CMK (cell line): ENCODE measurements around the gene NOS3.

Experiments used
- DNase-seq: peaks from one replicate; pipeline ENCODE4 v3.0.0-alpha.2; 2010; ENCODE audit warnings: low read depth

The NOS3 gene

DNA sequence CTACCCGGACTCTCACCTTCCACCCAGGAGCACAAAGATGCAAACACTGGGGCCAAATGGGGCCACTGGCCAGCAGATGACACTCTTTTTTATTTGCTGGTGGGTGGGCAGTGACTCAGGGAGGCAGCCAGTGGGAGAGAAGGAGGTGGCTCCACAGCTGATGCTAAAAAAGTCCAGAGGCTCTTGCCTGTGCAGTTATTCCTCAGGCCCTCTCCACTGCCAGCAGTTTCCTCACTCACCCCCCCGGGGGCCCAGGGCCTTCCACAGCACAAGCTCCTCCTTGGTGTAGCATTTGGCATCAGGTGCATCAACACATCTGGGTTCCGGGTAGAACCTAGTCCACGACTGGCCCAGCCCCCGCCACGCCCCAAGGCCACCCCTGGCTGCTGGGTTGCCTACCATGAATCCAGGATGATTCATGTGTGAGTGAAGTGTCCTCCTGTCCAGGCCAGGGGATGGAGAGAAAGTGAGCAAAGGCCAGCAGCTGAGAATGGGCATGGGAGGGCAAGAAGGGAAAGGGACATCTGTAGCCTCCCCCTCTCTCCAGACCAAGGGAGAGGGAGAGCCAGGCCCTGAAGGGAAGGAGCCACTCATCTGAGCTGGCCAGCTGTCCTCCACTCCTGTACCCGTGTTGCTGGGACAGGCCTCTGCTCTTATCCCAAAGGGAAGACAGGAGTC is 11.0 kb upstream of the NOS3 start:
- no peak for DNase-seq

DNA sequence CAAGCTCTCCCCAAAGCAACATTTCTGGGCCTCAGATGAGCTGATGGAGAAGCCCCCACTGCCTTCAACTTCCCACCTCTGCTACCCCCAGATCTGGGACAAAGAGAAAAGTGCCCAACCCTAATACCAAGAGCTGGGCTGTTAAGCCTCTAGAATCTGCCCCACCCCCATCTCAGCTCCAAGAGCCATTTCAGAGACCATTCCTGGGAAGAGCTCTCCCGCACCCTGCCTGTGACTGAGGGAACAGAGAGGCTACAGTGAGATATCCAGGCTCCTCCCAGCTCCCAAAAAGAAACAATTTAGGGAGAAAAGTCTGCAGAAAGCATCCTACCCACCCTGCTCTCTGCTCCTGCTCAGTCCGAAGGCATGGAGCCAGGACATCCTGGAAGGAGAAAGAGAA is 10.2 kb upstream of the NOS3 start:
- DNase-seq = no peak

DNA sequence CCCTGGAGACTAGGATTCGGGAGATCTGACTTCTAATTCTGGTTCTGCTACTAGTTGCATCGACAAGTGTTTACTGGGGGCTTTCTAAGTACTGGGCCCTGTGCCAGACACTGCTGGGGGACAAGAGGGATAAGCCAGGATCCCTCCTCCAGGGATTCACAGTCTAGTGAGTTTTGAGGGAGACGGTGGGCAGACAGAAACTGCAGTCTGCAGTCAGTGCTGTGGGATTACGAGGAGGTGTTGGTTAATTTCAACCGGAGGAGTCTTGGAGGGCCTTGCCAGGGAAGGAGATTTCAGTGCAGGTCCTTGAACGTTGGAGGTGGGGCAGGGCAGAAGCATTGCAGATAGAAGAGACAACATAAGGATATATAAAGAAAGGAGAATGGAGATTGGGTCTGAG is 9.2 kb upstream of the NOS3 start:
- DNase-seq = no peak

DNA sequence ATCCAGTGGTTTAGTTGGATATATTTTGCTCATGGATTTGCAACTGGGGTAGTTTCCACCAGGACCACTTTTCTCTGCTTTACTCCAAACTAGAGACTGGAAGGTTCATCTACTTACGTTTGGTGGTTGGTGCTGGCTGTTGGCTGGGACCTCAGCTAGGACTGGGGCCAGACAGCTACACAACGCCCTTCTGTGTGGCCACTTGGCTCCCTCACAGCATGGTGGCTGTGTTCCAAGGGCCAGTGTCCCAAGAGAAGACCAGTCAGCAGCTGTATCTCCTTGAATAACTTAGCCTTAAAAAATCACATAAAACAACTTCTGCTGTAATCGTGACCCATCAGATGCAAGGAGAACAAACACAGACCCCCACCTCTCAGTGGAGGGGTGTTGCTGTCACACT is 8.5 kb upstream of the NOS3 start:
- no peak for DNase-seq

DNA sequence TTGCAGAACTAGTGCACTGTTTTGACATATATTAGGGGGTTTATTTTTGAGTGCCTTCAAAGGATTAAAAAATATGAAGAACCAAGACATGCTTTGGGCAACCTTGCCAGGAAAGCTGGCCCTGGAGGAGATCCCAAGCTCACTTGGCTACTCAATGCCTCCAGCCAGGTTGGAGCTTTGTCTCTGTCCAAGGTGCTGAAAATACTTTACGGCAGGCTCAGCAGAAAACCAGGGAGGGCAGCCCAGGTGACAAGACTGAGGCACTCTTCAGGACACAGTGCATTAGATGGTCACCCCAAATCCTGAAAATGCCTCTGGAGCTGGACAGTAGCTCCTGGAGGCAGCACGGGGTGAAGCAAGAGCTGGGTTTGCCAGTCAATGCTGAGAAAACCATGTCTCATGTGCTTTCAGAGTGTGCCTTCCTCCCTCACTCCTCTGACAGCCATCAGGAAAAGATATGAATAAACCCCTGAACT is 6.9 kb upstream of the NOS3 start:
- no peak for DNase-seq

DNA sequence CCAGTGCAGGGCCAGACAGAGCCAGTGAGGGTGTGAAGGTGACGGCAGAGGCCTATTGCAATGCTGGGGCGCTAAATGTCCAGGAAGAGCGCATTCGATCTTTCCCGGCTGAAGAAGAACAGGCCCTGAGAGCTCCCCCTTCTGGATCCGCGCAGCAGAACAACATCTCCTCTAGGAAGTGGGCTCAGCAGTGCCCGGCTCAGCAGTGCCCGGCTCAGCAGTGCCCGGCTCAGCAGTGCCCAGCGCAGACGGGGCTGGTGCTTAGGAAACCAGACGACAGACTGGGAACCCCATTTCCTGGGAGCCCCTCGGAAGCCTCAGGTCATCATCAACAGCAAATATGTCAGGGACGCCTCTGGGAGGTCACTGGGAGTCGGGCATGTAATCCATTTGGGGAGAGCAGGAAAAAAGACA is 4.7 kb upstream of the NOS3 start:
- no peak for DNase-seq

DNA sequence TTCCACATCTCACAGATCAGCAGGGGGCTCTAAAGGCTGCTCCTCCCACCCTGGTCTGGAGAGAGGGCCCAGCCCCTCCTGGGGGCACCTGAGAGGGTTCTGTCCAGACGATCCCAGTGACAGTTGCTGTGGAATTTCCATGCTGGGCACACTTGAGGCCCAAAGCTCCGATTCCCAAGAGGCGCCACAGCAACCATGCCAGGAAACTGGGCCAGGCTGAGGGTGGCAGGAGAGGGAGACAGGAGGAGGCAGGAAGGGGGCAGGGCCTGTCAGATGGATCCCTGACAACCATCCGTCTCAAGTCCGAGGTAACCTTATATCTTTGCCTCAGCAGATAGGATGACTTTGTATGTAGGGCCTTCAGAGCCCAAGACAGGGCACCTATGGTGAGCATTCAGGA is 4.3 kb upstream of the NOS3 start:
- DNase-seq = no peak

DNA sequence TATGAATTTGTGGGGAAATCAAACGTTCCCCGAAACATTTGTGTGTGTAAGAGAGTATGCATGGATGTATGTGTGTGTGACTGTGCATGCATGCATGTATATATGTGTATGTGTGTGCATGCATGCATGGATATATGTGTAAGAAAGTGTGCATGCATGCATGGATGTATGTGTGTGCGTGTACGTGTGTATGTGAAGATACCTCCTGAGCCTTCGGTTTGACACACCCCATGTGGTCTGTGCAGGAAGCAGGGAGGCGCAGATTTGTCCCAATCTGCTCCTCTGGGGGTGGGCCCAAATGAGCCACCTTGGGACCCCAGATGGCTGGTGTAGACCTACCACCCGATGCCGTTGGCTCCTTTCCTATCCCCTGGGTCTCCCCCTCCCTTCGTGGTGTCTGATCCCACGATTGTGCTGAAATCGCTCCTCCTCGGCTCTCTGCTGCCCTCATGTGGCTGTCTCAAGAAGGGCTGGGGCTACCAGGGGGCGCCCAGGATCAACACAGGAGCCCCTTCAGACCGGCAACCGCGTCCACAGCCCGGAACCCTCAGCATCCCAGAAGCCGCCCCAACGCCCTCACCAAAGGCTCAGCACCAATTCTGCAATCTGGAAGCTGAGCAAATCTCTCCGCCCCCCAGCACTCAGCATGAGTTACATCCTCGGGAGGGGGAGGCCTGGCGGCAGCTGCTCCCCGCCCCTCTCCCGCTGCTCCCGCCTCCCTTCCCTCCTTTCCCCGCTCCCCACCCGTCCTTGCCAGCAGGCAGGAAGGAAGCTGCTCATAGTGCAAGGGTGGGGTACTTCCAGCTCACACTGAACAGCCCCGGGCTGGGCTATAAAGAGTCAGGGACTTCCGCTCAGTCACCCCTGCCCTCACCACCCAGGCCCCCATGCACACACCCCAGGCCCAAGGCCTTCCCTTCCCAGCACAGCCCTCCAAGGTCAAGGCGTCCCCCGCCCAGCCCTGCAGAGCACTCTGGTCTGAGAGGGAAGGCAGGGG is 2.3 kb upstream of the NOS3 start:
- no peak for DNase-seq

DNA sequence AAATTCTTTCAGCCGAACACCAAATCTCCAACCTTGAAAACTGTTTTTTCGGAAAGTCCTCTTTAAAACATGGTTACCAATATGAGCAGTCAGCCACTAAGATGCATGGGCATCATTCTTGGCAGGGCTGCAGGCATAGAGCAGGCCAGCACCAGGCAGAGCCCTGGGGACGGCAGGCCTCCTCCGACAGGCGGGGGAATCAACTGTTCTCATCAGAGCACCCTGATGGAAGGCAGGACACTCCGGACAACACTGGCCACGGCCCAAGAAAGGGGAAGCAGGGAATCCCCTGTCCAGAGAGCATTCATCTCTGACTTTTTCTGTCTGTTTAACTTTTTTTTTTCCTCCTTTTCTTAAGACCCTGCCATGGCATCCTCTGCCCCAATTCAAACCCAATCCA is 1.4 kb upstream of the NOS3 start:
- no peak for DNase-seq

DNA sequence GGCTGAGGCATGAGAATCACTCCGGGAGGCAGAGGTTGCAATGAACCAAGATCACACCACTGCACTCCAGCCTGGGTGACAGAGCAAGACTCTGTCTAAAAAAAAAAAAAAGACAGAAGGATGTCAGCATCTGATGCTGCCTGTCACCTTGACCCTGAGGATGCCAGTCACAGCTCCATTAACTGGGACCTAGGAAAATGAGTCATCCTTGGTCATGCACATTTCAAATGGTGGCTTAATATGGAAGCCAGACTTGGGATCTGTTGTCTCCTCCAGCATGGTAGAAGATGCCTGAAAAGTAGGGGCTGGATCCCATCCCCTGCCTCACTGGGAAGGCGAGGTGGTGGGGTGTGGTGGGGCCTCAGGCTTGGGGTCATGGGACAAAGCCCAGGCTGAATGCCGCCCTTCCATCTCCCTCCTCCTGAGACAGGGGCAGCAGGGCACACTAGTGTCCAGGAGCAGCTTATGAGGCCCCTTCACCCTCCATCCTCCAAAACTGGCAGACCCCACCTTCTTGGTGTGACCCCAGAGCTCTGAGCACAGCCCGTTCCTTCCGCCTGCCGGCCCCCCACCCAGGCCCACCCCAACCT is 1.3 kb downstream of the NOS3 start:
- no peak for DNase-seq

DNA sequence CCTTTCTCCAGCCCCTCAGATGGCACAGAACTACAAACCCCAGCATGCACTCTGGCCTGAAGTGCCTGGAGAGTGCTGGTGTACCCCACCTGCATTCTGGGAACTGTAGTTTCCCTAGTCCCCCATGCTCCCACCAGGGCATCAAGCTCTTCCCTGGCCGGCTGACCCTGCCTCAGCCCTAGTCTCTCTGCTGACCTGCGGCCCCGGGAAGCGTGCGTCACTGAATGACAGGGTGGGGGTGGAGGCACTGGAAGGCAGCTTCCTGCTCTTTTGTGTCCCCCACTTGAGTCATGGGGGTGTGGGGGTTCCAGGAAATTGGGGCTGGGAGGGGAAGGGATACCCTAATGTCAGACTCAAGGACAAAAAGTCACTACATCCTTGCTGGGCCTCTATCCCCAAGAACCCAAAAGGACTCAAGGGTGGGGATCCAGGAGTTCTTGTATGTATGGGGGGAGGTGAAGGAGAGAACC is 2.1 kb downstream of the NOS3 start:
- DNase-seq = no peak

DNA sequence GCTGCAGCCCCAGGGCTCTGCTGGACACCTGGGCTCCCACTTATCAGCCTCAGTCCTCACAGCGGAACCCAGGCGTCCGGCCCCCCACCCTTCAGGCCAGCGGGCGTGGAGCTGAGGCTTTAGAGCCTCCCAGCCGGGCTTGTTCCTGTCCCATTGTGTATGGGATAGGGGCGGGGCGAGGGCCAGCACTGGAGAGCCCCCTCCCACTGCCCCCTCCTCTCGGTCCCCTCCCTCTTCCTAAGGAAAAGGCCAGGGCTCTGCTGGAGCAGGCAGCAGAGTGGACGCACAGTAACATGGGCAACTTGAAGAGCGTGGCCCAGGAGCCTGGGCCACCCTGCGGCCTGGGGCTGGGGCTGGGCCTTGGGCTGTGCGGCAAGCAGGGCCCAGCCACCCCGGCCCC is 2.7 kb downstream of the NOS3 start:
- no peak for DNase-seq

DNA sequence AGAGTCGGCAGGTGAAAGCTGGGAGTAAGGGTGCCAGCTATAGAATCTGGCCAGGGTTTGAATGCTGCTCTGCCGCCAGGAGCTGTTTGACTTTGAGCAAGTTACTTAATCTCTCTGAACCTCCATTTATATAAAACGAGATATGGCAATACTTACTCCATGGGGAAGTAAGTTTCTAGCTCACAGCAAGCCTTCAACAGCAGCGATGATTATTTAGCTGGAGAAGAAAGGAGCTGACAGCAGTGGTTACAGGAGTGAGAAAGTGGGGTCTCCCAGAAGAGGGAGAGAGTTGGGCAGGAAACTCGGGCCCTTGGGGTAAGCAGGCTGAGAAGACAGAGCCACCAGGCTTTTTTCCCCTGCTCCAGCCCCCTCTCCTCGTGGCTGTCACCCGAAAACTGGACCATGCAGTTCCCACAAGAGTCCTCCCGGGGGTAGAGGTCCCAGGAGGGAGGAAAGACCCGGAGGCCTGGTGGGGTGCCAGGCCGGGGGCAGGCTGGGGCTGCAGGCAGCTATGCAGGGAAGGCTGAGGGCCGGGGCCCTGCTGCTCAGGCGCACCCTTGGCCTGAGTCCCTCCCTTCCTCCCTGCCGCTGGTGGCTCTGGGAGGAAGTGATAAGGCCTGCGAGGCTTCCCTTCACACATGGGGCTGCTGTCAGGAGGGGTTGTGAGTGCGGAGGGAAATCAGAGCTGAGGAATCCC is 3.5 kb downstream of the NOS3 start:
- peak; percentile 76 for DNase-seq

DNA sequence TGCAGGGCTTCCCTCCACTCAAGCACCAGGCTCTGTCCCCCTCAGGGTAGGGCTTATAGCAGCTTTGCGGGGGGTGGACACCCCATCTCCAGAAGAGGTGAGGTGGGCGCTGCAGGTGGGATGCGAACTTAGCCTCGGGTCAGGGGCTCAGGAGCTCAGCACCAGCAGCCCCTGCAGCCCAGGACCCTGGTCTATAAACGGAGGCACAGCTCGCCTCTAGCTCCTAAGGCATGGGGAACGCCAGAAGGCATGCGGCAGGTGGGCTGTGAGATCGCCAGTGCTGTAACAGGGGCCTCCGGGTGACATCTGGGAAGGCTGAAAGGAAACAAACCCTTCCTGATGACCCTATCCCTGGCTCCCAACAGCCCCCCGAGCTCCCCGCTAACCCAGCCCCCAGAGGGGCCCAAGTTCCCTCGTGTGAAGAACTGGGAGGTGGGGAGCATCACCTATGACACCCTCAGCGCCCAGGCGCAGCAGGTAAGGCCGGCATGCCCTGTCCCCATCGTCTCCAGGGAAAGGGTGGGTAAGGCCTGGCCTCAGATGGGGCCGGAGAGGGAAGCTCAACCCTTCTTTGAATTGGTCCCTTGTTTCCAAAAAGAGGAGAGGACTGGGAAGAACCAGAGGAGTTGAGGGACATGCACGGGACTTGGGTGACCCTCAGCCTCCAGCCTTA is 4.2 kb downstream of the NOS3 start:
- DNase-seq = no peak

DNA sequence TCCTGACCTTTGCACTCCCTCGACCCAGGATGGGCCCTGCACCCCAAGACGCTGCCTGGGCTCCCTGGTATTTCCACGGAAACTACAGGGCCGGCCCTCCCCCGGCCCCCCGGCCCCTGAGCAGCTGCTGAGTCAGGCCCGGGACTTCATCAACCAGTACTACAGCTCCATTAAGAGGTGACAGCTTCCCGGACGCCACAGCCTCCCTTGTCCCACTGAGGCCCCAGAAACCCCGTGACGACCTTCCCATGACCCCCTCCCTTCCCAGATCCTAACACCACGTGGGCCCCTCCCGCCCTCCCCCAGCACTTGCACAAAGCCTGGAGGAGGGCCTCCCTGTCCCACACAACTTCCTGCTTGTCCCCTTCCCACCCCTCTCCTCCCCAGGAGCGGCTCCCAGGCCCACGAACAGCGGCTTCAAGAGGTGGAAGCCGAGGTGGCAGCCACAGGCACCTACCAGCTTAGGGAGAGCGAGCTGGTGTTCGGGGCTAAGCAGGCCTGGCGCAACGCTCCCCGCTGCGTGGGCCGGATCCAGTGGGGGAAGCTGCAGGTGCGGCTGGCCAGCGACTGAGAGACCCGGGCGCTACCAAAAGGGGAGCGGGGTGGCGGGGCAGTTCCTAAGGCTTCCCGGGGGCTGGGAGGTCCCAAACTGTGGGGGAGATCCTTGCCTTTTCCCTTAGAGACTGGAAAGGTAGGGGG is 5.7 kb downstream of the NOS3 start:
- no peak for DNase-seq

DNA sequence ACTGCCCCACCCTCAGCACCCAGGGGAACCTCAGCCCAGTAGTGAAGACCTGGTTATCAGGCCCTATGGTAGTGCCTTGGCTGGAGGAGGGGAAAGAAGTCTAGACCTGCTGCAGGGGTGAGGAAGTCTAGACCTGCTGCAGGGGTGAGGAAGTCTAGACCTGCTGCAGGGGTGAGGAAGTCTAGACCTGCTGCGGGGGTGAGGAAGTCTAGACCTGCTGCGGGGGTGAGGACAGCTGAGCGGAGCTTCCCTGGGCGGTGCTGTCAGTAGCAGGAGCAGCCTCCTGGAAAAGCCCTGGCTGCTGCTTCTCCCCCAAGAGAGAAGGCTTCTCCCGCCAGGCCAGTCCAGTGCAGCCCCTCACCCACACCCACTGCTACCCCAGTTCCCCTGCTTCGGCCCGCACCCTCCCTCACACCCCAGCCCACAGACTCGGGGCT is 6.3 kb downstream of the NOS3 start:
- no peak for DNase-seq

DNA sequence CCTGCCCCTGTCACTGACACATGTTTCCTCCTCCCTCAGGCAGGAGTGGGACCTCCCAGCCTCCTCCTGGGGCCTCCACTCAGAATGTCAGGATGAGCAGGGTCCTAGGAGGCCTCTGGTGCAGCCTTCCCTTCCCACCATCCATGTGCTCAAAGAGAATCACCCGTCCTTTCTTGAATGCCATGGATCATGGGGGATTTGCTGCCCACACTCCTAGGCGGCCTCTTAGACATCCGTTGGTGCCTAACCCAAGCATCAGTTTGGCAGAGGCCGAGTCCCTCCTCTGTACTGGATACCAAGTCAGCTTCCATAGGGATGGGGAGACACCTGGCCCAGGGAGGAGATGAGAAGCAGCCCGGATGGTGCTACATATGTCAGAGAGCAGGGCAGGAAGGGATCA is 7.0 kb downstream of the NOS3 start:
- DNase-seq = no peak

DNA sequence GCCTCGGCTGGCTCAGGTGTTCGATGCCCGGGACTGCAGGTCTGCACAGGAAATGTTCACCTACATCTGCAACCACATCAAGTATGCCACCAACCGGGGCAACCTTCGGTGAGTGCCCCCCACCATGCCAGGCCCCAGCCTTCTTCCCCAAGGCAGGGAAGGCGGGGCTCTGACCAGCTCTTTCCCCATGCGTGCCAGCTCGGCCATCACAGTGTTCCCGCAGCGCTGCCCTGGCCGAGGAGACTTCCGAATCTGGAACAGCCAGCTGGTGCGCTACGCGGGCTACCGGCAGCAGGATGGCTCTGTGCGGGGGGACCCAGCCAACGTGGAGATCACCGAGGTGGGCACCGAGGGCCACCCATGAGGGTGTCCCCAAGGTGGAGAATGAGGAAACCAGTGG is 7.5 kb downstream of the NOS3 start:
- no peak for DNase-seq

DNA sequence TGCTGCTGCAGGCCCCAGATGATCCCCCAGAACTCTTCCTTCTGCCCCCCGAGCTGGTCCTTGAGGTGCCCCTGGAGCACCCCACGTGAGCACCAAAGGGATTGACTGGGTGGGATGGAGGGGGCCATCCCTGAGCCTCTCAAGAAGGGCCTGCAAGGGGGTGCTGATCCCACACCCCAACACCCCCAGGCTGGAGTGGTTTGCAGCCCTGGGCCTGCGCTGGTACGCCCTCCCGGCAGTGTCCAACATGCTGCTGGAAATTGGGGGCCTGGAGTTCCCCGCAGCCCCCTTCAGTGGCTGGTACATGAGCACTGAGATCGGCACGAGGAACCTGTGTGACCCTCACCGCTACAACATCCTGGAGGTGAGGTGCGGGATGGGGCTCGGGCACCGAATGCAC is 8.2 kb downstream of the NOS3 start:
- DNase-seq = no peak

DNA sequence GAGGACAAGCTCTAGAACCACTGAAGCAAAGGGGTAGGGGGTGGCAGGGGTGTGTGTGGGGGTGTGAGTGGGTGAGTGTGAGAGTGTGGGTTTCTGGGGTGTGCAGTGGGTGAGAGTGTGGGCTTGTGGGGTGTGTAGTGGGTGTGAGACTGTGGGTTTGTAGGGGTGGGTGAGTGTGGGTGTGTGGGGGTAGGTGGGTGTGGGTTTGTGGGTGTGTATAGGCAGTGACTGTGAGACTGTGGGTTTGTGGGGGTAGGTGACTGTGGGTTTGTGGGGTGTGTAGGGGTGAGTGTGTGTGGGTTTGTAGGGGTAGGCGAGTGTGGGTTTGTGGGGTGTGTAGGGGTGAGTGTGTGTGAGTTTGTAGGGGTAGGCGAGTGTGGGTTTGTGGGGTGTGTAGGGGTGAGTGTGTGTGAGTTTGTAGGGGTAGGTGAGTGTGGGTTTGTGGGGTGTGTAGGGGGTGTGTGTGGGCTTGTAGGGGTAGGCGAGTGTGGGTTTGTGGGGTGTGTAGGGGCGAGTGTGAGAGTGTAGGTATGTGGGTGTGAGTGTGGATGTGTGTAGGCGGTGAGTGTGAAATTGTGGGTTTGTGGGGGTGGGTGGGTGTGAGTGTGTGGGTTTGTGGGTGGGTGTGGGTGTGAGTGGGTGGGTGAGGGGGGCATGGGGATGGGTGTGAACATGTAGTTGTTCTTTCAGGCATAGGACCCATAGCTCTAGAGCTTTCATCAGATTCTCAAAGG is 8.8 kb downstream of the NOS3 start:
- DNase-seq = no peak
